OCI-LY3 (cell line): ENCODE data around the gene ALS2.

Experiments
- H2AFZ ChIP-seq: fragments of 200-600, 300-600 bp; shearing (Covaris generic); 2 replicates; pipeline ENCODE4 v1.6.0; 2014; ENCODE audit warnings: antibody characterized with exemption, low read depth, low read length
- H3K27ac ChIP-seq: fragments of 200-600, 300-600 bp; sonication (generic); 2 replicates; pipeline ENCODE4 v1.5.1; 2014; ENCODE audit warnings: mild to moderate bottlenecking, low read length, moderate library complexity, mixed read lengths
- H3K27me3 ChIP-seq: fragments of 200-600, 300-600 bp; sonication (generic); 2 replicates; pipeline ENCODE4 v1.6.1; 2014; ENCODE audit warnings: low read depth, low read length, mixed read lengths
- H3K36me3 ChIP-seq: fragments of 200-600, 300-600 bp; sonication (generic); replicated peaks from 2 replicates; pipeline ENCODE3; 2014; ENCODE audit warnings: low read depth, low read length, mixed read lengths
- H3K4me1 ChIP-seq: fragments of 300-600, 200-600 bp; sonication (generic); 2 replicates; pipeline ENCODE4 v1.6.1; 2014; ENCODE audit warnings: low read length, mixed read lengths
- H3K4me2 ChIP-seq: fragments of 200-600, 300-600 bp; sonication (generic); 2 replicates; pipeline ENCODE4 v1.6.1; 2014; ENCODE audit warnings: low read length, mixed read lengths
- H3K4me3 ChIP-seq: fragments of 300-600, 200-600 bp; sonication (generic); 2 replicates; pipeline ENCODE4 v1.5.1; 2014; ENCODE audit warnings: antibody characterized with exemption, mild to moderate bottlenecking, low read length, moderate library complexity
- H3K79me2 ChIP-seq: fragments of 300-600, 200-600 bp; shearing (Covaris generic); 2 replicates; pipeline ENCODE4 v1.6.1; 2014; ENCODE audit warnings: mild to moderate bottlenecking, low read length, mixed read lengths
- H3K9ac ChIP-seq: fragments of 300-600, 200-600 bp; shearing (Covaris generic); 2 replicates; pipeline ENCODE4 v1.6.0; 2014; ENCODE audit warnings: mild to moderate bottlenecking, low read length, moderate library complexity
- H3K9me3 ChIP-seq: fragments of 200-600, 300-600 bp; shearing (Covaris generic); 2 replicates; pipeline ENCODE4 v1.6.1; 2014; ENCODE audit warnings: low read length, mixed read lengths; ENCODE audit not compliant: insufficient read depth
- H4K20me1 ChIP-seq: fragments of 200-600, 300-600 bp; sonication (generic); 2 replicates; pipeline ENCODE4 v1.6.1; 2016; ENCODE audit warnings: low read length, mixed read lengths; ENCODE audit not compliant: insufficient read depth
- CTCF ChIP-seq: fragments of 200-600, 300-600 bp; sonication (generic); IDR thresholded peaks from 2 replicates; pipeline ENCODE4 v1.5.1; 2014; ENCODE audit warnings: antibody characterized with exemption, low read length, low read depth
- EZH2phosphoT487 ChIP-seq: fragments of 200-600 bp; shearing (Covaris generic); IDR thresholded peaks from 2 replicates; pipeline ENCODE4 v1.6.1; 2018; ENCODE audit warnings: antibody characterized with exemption, mixed run types, low read depth

Gene ALS2

DNA sequence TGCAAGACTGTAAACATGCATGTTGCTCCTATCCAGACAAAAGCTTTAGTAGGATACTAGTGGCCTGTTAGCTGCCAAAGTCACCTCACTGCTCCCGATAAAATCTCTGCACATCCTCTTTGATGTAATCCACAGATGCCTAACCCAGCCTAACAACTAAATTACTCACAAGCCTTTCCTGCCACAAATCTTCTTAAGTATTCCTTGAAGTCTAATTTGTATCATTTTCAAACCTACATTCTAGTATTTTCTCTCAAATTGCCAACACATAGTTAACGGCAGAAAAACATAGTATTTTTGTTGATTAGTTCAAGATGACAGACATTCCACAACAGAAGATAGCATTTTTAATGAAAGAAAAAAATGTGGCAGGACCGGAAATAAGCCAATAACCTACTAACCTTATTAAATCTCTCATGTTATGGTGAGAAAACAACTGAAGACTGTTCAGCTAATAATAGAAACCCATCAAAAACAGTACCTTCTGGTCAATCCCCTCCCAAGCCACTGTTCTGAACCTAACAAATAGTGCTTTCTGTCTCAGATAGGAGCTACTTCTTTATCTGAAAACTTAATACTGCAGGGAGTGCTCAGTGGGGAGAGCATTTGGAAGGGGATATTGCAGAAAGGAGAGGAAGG lies 82.0 kb downstream of the ALS2 start, which contains the start of gene MPP4:
Gene MPP4 (minus strand): TSS at position 57 of the 639 bp plus-strand sequence. CDS start 4,690 bp downstream, outside the sequence.
- TF ChIP-seq EZH2phosphoT487 (no peak), CTCF (no peak)
- Histone ChIP-seq H3K9me3 (no peaks in the 10 kb centered on the region), H3K27me3 (no peaks in the 10 kb centered on the region), H3K9ac (no peak within 1 kb of the TSS), H3K79me2 (no peaks in the 10 kb centered on the region), H3K36me3 (peaks cover 2% of the 10 kb centered on the region), H3K4me2 (no peak within 1 kb of the TSS), H3K4me1 (no peaks in the 10 kb centered on the region), H4K20me1 (no peaks in the 10 kb centered on the region), H2AFZ (no peak within 1 kb of the TSS), H3K4me3 (no peak within 1 kb of the TSS), H3K27ac (no peak within 1 kb of the TSS)

DNA sequence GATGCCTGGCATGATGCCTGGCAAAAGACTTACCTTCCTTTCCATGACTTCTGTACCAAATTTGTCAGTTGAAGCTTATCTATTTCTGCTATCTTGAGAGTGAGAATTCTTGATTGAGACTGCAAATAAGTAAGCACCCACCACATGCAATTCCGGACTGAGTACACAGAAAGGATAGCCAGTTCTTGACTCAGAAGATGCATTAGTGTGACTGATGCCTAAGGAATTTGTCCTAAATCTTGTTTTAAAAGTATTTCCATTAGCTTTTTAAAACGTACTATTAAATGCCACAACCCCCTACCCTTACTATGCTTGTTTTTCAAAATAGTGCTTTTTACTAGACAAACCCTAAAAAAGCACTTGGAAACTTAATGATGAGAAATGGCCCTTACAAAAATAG lies 82.8 kb downstream of the ALS2 start:
- Histone ChIP-seq H3K27ac (no peak overlapping the region), H3K9ac (no peak overlapping the region), H2AFZ (no peak overlapping the region), H3K4me2 (no peak overlapping the region), H3K4me3 (no peak overlapping the region), H4K20me1 (no peaks in the 10 kb centered on the region), H3K79me2 (no peaks in the 10 kb centered on the region), H3K36me3 (no peaks in the 10 kb centered on the region), H3K27me3 (no peaks in the 10 kb centered on the region), H3K9me3 (no peaks in the 10 kb centered on the region), H3K4me1 (no peaks in the 10 kb centered on the region)
- no peak for TF ChIP-seq CTCF

DNA sequence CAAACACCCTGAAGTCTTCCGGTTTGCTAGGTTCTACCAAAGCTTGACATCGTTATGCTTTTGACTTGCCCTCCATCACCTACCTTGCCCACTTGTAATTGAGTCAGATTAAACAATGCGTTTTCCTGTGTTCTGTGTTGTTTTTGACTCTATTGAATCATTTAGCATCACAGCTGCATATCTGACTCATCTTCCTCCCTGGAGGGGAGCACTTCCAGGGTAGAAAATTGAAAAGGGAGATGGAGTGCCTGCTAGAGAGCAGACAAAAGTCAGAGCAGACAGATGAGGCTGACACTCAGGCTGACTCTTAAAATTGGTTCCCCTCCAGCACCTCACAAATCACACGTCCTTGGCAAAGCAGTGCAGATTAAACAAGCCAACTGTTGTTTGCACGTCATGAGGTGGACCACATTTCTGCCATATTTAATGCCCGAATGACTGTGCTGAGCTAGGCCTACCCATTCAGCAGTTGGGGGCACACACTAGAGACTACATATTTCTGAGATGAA lies 84.5 kb downstream of the ALS2 start:
- Histone ChIP-seq H3K4me2 (no peak overlapping the region), H3K36me3 (no peaks in the 10 kb centered on the region), H3K79me2 (no peaks in the 10 kb centered on the region), H3K4me1 (no peaks in the 10 kb centered on the region), H4K20me1 (no peaks in the 10 kb centered on the region), H2AFZ (no peak overlapping the region), H3K27ac (no peak overlapping the region), H3K9me3 (no peaks in the 10 kb centered on the region), H3K4me3 (no peak overlapping the region), H3K9ac (no peak overlapping the region), H3K27me3 (no peaks in the 10 kb centered on the region)
- TF ChIP-seq EZH2phosphoT487 (no peak), CTCF (no peak)

DNA sequence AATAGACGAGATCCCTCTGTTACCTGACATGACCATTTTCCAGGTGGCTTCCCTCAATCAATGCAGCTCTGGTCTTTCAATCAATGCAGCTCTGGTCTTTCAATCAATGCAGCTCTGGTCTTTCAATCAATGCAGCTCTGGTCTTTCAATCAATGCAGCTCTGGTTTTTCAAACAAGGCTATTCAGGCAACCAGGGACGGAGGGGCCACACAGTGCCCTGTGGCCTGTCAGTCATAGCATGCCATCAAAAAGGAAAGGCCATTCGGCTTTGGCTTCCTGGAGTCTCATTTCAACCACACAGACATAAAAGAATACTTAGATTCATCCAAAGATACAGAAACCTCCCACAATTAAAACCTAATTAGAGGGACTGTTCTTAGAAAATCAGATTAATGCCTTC lies 95.6 kb downstream of the ALS2 start:
- TF ChIP-seq EZH2phosphoT487 (no peak), CTCF (no peak)

More for the DNA sequence above, 95.6 kb downstream of the ALS2 start:
- no peaks in the 10 kb centered on the region for H3K27me3 ChIP-seq
- no peaks in the 10 kb centered on the region for H3K9me3 ChIP-seq
- no peaks in the 10 kb centered on the region for H3K4me1 ChIP-seq
- no peak overlapping the region for H3K4me2 ChIP-seq
- no peak overlapping the region for H3K4me3 ChIP-seq
- H3K27ac ChIP-seq = no peak overlapping the region
- H2AFZ ChIP-seq = no peak overlapping the region
- no peaks in the 10 kb centered on the region for H3K36me3 ChIP-seq
- no peak overlapping the region for H3K9ac ChIP-seq
- H3K79me2 ChIP-seq = no peaks in the 10 kb centered on the region
- no peaks in the 10 kb centered on the region for H4K20me1 ChIP-seq
